Hepatocyte (in vitro differentiated cells): ENCODE measurements around the gene MEF2B.
"Not testable (repeated sequence)": the region's sequence is repeated elsewhere in the genome, so short reads cannot be mapped to it uniquely, and the experiment has no call there.

Experiments used
- EZH2 ChIP-seq: fragments of 200-600 bp; sonication (generic); IDR thresholded peaks from 2 replicates; pipeline ENCODE4 v1.6.1; 2016; ENCODE audit warnings: antibody characterized with exemption, mild to moderate bottlenecking, borderline replicate concordance
- EZH2phosphoT487 ChIP-seq: fragments of 200-600 bp; sonication (generic); IDR thresholded peaks from one replicate; pipeline ENCODE4 v1.6.1; 2018; ENCODE audit warnings: antibody characterized with exemption, mild to moderate bottlenecking, low read depth, moderate library complexity; ENCODE audit not compliant: unreplicated experiment, severe bottlenecking
- TF ChIP-seq, protein P1 (sequence below): fragments of 200-600 bp; sonication (generic); IDR thresholded peaks from 2 replicates; pipeline ENCODE4 v1.5.1; 2016; ENCODE audit warnings: antibody characterized with exemption, mild to moderate bottlenecking; ENCODE audit not compliant: poor library complexity

DNA sequence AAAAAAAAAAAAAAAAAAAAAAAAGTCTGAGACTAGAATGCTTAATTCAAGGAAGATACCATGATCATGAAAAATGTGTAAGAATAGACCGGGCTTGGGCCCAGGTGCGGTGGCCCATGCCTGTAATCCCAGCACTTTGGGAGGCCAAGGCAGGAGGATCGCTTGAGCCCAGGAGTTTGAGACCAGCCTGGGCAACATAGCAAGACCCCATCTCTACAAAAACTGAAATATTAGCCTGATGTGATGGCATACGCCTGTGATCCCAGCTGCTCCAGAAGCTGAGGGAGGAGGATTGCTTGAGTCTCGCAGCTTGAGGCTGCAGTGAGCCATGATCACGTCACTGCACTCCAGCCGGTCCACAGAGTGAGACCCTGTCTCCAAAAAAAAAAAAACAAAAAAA, 63.1 kb downstream of the MEF2B start:
- TF ChIP-seq, protein P1, sequence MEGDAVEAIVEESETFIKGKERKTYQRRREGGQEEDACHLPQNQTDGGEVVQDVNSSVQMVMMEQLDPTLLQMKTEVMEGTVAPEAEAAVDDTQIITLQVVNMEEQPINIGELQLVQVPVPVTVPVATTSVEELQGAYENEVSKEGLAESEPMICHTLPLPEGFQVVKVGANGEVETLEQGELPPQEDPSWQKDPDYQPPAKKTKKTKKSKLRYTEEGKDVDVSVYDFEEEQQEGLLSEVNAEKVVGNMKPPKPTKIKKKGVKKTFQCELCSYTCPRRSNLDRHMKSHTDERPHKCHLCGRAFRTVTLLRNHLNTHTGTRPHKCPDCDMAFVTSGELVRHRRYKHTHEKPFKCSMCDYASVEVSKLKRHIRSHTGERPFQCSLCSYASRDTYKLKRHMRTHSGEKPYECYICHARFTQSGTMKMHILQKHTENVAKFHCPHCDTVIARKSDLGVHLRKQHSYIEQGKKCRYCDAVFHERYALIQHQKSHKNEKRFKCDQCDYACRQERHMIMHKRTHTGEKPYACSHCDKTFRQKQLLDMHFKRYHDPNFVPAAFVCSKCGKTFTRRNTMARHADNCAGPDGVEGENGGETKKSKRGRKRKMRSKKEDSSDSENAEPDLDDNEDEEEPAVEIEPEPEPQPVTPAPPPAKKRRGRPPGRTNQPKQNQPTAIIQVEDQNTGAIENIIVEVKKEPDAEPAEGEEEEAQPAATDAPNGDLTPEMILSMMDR = not testable (repeated sequence)
- TF ChIP-seq EZH2phosphoT487, EZH2: not testable (repeated sequence)
